HG02981 (cell line): ENCODE results near the gene MYO7B.

Experiments
- ATAC-seq: cut with Tn5 transposase; IDR thresholded peaks from one replicate; pipeline ENCODE4 v1.9.1; 2021; ENCODE audit warnings: mild to moderate bottlenecking, moderate library complexity; ENCODE audit not compliant: unreplicated experiment

MYO7B gene

DNA sequence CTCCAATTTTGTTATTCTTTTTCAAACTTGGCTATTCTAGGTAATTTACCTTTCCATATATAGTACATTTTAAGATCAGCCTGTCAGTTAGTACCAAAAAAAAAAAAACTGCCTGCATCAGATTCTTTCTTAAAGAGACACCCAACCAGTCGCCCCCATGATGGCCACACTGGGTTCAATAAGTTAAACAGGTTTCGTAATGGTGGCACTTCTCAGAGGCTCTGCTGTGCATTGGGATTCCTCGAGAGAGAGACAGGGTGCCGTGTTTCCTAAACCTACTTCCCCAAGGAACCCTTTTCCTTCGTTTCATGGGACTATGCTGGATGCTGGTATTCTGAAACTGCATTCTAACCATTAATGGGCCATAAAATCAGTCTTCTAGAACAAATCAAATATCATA is 37.4 kb downstream of the MYO7B start:
- ATAC-seq: no peak

DNA sequence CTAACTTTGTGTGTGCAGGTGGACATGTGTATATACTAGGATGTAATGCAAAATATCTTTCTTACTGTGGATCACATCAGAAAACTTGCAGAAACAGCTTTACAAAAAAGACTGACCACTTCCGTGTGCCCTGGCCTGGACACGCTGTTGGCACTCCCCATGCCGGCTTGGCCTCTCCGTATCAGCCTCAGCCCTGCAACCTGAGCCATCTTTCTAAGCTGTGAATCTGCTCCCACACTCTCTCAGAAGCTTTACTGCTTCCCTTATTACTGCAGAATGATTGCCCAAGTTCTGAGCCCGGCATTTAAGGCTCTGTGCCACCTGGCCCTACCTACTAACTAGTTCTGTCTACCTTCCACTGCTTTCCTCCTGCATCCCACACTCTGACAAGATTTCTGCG is 37.8 kb downstream of the MYO7B start:
- no peak for ATAC-seq

GRCh38 chr2:127573771-127574170 is 38.3 kb downstream of the MYO7B start:
- no peak for ATAC-seq

- ATAC-seq: no peak
Observed at GRCh38 chr2:127574656-127575055, 39.2 kb downstream of the MYO7B start.

DNA sequence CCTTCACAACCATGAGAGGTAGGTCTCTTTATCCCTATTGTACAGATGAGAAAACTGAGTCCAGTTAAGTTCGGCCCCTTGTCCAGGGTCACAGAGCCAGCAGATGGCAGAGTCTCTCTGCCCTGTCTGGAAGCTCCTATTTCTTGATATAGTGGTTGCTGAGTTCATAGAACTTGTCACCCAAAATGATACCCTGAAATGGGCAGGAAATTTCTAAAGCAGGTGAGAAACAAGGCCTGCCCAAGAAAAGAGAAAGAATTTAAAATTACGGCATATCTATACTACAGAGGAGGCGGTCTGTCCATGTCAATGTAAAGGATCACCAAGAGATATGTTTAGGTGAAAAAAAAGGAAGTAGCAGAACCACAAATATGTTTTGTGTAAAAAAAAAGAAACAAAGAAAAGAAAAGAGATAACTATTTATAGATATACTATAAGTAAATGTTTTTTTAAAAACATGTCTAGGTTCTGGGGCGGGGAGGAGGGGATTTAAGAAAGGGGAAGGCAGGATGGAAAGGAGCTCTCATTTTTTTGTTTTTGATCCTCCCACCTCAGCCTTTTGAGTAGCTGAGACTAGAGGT is 39.8 kb downstream of the MYO7B start:
- no peak for ATAC-seq

GRCh38 chr2:127575941-127576432 is 40.5 kb downstream of the MYO7B start:
- no peak for ATAC-seq

DNA sequence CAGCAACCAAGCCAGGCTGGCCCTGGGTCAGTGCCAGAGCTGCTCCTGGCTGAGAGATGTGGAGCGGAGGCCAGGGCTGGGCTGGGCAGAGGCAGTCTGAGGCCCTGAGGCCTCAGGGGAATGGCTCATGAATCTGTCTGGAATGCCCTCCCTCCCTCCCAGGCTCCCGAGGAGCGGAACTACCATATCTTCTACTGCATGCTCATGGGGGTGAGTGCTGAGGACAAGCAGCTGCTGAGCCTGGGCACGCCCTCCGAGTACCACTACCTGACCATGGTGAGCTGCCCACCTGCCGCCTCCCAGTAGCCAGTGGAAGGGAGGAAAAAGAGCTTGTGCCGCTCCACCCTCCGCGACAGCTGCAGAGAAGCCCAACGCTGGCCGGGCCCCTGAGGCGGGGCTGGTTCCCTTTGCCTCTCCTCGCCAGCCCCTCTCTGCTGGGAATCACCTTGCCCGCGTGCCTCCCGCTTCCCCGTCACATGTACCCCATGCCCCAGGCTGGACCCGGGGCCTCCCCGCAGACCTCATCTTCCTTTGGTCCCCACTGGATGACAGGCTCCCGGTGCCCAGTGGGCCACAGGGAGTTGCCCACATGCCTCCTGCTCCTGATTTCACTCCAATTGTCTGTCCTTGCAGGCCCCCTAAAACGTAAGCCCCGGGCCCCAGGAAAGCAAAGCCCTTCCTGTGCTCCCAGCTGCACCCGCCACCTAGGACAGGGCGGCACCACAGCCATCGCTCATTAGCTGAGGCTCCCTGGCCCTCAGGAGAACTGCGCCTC is 41.1 kb downstream of the MYO7B start:
- ATAC-seq: no peak

DNA sequence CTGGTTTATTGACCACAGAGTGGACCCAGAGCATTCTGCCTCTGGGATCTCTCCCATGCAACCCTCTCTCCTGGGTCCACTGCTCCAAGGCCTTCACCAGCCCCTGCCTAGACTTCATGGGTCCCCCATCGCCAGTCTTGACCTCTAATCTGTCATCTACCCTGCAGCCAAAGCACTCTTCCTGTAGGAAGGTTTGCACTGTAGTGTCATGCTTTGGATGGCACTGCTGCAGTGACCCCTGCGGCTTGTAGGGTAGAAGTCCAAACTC is 41.7 kb downstream of the MYO7B start:
- no peak for ATAC-seq

GRCh38 chr2:127577503-127577902 is 42.0 kb downstream of the MYO7B start:
- no peak for ATAC-seq

DNA sequence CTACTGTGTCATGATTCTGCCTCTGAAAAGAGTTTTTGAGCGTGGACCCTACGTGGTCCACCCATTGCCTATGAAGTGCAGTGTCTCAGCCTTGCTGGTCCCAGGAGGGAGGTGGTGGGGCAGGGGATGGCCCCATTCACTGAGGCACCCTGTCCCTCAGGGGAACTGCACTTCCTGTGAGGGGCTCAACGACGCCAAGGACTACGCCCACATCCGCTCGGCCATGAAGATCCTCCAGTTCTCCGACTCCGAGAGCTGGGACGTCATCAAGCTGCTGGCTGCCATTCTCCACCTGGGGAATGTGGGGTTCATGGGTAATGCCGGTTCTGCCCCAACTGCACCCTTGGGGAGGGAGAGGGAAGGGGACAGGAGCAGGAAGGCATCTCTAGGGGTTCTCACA is 42.5 kb downstream of the MYO7B start:
- no peak for ATAC-seq

GRCh38 chr2:127578411-127578810 is 42.9 kb downstream of the MYO7B start:
- ATAC-seq: no peak

DNA sequence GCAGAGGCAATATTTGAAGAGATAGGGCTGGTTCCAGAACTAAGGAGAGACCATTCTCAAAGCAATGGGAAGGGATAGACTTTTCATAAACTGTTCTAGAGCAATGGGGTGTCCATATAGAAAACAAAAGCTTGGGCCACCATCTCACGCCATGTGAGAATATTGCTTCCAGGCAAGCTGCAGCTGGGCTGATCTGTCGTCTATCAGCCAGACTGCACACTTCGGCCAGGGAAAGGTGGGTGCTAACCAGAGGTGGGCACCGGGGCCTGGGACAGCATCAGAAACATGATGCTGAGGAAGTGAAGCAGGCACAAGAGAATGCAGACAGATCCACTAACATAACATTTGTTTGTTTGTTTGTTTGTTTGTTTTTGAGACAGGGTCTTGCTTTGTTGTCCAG is 43.7 kb downstream of the MYO7B start:
- no peak for ATAC-seq

DNA sequence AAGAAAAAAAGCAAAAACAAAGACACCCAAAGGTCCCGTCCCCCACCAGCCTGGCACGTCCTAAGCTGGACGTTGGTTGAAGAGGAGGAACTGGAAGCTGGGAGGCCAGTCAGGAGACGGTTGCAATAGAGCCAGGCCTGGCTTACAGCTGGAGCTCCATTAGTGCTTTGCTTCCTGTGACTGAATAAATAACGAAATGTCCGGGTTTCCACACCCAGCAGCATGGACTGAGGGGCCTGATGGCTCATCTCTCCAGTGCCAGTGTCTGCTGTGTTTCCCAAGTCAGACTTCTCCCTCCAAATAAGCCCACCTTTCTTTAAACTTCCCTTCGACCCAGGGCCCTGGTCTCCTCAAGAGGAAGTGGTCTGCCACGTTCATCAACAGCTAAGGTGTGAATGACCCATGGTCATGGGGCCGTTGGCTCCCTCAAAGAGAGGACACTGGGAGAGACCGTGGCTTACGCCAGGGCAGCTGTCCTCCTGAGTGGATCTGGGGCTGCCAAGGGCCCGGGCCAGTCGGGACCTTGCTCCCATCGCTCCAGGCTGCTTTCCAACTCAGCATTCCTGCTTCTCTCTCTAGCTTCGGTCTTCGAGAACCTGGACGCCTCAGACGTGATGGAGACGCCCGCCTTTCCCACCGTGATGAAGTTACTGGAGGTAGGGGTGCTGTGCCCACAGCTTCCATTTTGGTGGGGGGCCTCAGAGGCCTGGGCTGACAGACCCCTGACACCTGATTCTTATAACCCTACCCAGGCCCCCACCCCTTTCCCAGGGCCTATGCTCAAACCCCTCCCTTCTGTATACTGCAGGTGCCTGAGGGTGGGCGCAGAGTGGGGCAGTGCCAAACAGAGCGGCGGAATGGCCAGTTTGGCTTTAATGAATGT is 44.9 kb downstream of the MYO7B start:
- ATAC-seq: no peak

- no peak for ATAC-seq
Observed at GRCh38 chr2:127581050-127581345, 45.5 kb downstream of the MYO7B start.

DNA sequence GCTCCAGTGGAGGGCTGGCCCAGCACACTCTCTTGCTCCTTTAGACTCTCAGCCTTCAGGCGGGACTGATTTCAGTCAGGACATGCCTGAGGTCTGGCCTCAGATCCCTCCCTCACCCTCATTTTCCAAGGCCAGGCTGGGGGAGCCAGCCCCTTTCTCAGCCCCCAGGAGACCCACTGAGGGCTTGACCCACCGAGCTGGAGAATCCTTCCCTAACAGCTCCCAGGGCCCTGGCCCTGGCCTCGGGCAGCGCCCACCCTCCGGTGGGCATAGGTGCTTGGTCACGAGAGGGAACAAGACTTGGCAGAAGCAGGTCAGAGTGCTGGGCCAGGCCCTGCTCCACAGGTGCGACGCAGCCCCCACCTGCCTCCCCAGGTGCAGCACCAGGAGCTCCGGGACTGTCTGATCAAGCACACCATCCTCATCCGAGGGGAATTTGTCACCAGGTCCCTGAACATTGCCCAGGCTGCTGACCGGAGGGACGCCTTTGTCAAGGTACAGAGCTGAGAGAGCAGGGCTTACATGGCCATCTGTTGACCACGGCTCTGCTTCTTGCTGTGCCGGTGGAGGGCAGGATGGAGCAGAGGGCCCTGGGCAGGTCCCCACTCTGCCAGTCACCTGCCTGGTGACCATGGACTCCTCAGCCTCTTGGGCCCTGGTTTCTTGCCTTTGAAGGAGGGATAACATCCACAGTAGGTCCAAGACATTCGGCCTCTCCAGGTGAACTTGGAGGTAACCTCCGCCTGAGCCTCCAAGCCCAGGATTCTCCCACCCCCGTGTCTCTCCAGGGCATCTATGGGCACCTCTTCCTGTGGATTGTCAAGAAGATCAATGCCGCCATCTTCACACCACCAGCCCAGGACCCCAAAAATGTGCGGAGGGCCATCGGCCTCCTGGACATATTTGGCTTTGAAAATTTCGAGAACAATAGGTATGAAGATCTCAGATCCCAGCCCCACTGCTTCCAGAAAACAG is 46.3 kb downstream of the MYO7B start:
- ATAC-seq: no peak

GRCh38 chr2:127582863-127583861 is 47.7 kb downstream of the MYO7B start:
- no peak for ATAC-seq

DNA sequence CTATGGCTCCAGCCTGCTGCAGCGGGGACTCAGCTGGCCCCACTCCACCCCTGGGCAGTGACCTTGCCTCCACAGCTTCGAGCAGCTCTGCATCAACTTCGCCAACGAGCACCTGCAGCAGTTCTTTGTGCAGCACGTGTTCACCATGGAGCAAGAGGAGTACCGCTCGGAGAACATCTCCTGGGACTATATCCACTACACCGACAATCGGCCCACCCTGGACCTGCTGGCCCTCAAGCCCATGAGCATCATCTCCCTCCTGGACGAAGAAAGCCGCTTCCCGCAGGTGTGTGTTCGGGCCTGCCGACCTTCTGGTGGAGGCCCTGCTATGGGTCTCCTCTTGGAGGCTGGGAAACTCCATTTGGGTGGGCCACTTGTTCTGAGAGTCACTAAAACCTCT is 48.6 kb downstream of the MYO7B start:
- no peak for ATAC-seq

GRCh38 chr2:127584516-127585033 is 49.1 kb downstream of the MYO7B start:
- ATAC-seq: no peak

- no peak for ATAC-seq
Observed at GRCh38 chr2:127585270-127585807, 49.9 kb downstream of the MYO7B start.
